DMS 273 (cell line): Measurements from ENCODE around the gene TRPT1.

Experiments
- DNase-seq: peaks from one replicate; lab custom pipeline; 2025; ENCODE audit not compliant: unreplicated experiment; lab: John Stamatoyannopoulos, UW

TRPT1 gene

DNA sequence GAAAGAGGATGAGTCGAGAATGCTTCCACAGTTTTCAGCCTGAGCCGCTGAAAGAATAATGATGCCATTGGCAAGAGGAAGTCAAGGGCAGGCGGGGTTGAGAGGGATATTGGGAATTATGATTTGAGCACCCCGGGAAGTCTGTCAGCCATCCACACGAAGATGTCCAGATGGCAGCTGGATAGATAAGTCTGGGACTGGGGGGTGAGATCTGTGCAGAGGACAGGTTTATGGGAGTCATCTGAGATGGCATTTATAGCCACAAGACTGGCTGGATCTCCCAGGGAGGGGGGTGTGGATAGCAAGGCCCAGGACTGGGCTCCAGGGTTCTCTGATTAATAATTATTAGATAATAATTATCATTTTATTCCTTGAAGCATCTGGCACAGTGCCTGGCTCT is 45.1 kb downstream of the TRPT1 start:
- peak; percentile 72 for DNase-seq

DNA sequence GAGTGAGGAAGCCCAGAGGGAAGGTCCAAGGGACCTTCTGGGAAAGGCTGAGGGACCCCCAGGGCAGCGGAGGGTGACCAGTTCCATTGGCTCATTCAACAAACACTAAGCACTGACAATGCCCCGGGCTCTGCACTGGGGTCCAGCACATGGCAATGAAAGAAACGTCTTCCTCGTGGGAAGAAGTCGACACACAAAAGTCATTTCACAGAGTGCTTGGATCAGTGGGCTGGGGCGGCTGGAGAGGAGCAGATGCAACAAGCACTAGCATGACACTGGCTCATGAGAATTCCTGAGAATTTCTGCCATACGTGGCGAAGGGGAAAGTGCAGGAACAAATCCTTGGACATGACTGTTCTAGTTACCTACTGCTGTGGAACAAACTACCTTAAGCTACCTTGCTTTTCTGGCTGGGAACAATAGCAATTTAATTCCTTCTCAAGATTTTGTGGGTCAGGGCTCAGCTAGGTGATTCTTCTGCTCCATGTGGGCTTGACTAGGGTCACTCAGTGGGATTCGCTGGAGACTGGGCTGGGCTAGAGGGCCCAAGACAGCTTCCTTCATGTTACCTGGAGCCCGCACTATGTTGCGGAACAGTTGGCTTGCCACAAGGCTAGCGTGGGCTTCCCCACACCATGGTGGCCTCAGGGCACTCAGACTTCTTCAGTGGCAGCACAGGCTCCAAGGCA is 46.9 kb downstream of the TRPT1 start:
- DNase-seq, result no peak

GRCh38 chr11:64178203-64178602 is 47.8 kb downstream of the TRPT1 start:
- no peak for DNase-seq

DNA sequence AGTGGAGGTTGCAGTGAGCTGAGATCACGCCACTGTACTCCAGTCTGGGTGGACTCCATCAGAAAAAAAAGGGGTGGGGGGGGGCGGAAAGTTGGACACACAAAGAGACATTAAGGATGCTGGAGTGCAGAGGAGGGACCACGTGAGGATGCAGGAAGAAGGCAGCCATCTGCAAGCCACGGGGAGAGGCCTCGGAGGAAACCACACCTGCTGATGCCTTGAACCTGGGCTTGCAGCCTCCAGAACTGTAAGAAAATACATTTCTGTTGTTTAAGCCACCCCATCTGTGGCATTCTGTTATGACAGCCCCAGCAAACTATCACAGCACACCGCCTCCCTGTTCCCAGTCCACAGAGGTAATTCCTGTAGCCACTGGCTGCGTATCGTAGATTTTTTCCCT is 49.2 kb downstream of the TRPT1 start:
- no peak for DNase-seq
